GM20000 (cell line): Measurements from ENCODE around the gene GTF3C2.

Experiments
- DNase-seq: peaks from one replicate; pipeline ENCODE4 v3.0.0; 2012; ENCODE audit warnings: low spot score
- CTCF ChIP-seq: IDR thresholded peaks from 2 replicates; pipeline ENCODE4 v1.5.1; 2012; ENCODE audit warnings: mild to moderate bottlenecking, control low read depth; ENCODE audit errors: extremely low read depth, missing control alignments

The GTF3C2 gene

GRCh38 chr2:27297195-27297594, 59.4 kb downstream of the GTF3C2 start:
- DNase-seq, result no peak
- no peak for TF ChIP-seq CTCF

- TF ChIP-seq CTCF, result no peak
- no peak for DNase-seq
Observed at GRCh38 chr2:27296481-27296880, 60.1 kb downstream of the GTF3C2 start.

DNA sequence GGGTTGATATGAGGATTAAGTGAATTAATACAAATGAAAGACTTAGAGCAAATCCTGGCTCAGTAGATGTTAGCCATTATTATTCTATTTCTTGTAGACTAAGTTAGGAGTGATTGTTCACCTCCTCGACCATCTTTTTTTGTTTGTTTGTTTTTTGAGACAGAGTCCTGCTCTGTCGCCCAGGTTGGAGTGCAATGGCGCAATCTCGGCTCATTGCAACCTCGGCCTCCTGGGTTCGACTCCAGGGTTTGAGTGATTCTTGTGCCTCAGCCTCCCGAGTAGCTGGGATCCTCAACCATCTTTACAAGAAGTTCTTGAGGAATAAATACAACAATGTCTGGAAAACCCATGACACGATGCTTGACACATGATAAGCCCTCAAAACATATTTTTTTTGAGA, 61.6 kb downstream of the GTF3C2 start:
- no peak for DNase-seq
- no peak for TF ChIP-seq CTCF

- TF ChIP-seq CTCF, result no peak
- no peak for DNase-seq
Observed at GRCh38 chr2:27291865-27292264, 64.7 kb downstream of the GTF3C2 start.

DNA sequence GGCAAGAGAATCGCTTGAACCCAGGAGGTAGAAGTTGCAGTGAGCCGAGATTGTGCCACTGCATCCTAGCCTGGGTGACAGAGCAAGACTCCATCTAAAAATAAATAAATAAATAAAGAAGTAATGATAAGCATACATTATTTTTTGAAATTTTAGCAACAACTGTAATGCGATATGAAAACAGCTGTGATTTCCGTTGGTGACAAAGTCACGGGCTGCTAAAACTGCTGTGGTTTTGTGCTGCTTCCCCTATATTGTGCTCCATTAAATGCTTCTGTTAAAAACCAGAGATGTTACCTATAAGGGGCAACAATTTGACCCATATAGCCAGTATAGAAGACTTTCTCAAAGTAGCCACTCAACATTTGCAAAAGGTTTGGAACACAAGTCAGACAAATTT, 66.0 kb downstream of the GTF3C2 start:
- no peak for DNase-seq
- TF ChIP-seq CTCF, result no peak

- TF ChIP-seq CTCF, result no peak
Observed at GRCh38 chr2:27288610-27289009, 68.0 kb downstream of the GTF3C2 start.

GRCh38 chr2:27285481-27285880, 71.1 kb downstream of the GTF3C2 start:
- no peak for DNase-seq
- no peak for TF ChIP-seq CTCF

More at GRCh38 chr2:27288610-27289009, 68.0 kb downstream of the GTF3C2 start:
- no peak for DNase-seq
